ENCODE measurements around the gene CRABP2. TPM values are rescaled to one million over a fixed set of nuclear protein-coding genes. Genes with fewer than 3 reads are reported as not detected.

Gene CRABP2
- total RNA-seq (2014; rRNA removed; shearing (Covaris generic)): 0.43 and 0.85 TPM in 2 replicates

GRCh38 chr1:156705321-156705917 lies at the start of gene CRABP2:
TSS of gene CRABP2 (minus strand) at chr1:156705583. CDS start at chr1:156705446, 137 bp downstream.
- Histone ChIP-seq H3K4me3 (peak within 1 kb of the TSS; percentile 52), H3K9me3 (replicated peaks) (no peaks in the 10 kb centered on the region), H3K27me3 (peaks cover 18% of the 10 kb centered on the region), H3K27ac (no peak within 1 kb of the TSS), H3K36me3 (no peaks in the 10 kb centered on the region), H3K4me1 (peaks cover 25% of the 10 kb centered on the region)
- DNase-seq: no peak

DNA sequence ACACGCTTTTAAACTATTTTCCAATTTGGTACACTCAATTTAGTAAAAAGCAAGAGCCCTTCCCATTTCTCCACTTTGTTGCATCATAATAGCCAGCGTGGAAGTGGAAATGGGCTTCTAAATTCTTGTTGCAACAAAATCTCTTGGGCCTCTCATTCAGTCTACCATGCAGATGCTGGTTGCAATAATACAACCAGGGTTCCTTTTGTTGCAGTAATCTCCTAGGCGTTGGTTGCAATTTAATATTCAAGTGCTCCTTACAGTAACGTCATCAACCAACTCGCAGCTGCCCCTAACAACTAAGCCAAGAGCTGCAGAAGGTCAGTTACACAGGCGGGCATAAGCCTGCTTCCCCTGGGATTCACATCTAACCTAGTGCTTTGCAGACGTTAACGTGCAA lies 48.8 kb upstream of the CRABP2 start:
- H3K27me3 ChIP-seq: no peaks in the 10 kb centered on the region
- H3K4me1 ChIP-seq: peaks cover 14% of the 10 kb centered on the region
- peak; percentile 64 to 77 for DNase-seq
- H3K9me3 ChIP-seq (replicated peaks): no peaks in the 10 kb centered on the region
- no peaks in the 10 kb centered on the region for H3K36me3 ChIP-seq
- no peak overlapping the region for H3K27ac ChIP-seq
- H3K4me3 ChIP-seq: no peak overlapping the region

DNA sequence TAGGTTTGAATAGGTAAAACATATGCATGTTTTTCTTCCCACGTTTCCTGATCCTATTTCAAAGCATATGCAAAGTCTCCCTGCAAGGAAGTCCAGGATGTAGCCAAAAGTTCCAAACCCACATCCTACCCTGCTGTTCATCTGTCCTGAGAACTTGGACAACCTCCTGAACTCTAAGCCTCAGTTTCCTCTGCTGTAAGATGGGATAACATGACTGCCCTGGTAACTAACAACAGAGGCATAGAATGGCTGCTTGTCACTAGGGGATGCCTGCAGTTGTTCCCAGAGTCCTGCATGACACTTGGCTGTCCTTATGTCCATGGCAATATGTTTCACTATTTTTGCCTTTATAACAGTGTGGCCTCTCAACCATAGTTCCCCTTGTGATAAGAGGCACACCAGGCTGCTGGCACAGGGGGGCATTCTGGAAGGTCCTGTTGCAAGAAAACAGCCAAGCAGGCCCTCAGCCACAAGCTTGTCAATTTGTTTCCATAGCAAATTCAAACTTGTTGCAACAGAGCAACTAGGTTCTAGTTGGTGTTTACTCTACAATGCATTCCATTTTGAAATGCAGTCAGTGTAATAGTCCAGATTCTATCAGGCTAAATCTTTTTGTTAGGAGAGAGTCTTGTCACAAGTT lies 47.6 kb upstream of the CRABP2 start:
- Histone ChIP-seq H3K27ac (no peak overlapping the region; the same call in 1 of the 2 replicates), H3K36me3 (no peaks in the 10 kb centered on the region), H3K9me3 (replicated peaks) (no peaks in the 10 kb centered on the region), H3K27me3 (no peaks in the 10 kb centered on the region), H3K4me1 (peaks cover 26% of the 10 kb centered on the region), H3K4me3 (peak overlapping the region; percentile 94)
- no peak for DNase-seq

DNA sequence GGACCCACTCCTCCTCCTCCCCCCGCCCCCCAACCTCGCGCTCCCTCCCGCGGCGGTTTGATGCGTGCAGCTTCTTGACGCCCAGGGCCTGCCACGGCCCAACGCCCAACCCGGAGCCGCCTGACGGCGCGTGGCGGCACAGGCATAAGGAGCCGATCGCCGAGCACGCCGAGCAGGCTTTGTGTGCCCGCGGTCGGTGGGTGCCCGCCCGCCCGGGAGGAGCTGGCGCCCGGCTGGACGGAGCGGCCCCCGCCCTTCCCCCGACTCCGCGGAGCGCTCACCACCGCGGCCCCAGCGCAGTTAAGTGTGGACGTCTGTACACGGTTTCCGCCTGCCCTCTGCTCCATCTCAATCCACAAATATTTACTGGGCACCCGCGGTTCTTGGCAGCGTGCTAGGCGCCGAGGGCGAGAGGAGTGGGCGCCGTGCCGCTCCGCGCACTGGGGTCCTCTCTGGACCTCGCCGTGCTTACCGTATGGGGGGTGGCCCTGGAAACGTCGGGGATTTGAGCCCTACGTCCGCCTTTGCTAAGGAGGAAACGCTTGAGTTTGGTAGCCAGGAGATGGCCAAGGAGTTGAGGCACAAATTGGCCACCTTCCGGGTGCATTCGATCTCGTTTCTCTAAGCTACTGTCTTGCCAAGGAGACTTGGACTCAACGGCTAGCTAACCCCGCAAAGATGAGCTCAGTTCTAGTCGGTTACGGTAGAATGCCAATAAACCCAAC lies 46.5 kb upstream of the CRABP2 start:
- H3K9me3 ChIP-seq (replicated peaks): no peaks in the 10 kb centered on the region
- no peaks in the 10 kb centered on the region for H3K36me3 ChIP-seq
- H3K27ac ChIP-seq: peak overlapping the region; percentile 86
- peak overlapping the region; percentile 94 for H3K4me3 ChIP-seq
- peaks cover 34% of the 10 kb centered on the region for H3K4me1 ChIP-seq
- peak; percentile 95 to 97 for DNase-seq
- H3K27me3 ChIP-seq: no peaks in the 10 kb centered on the region

DNA sequence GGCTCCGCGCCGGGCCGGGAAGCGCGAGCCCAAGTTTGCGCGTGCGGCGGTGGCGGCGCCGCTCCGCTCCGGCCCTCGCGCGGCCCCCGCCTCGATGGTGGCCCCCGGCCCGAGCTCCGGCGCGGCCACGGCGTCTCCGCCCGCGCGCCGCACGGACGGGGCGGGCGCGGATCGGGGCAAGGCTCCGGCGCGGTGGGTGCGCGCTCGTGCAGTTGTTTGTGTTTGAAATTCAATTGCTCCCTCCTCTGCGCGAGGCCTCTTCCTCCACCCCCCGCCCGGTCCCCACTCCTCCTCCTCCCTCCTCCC lies 46.0 kb upstream of the CRABP2 start, which contains the start of gene HDGF:
HDGF (minus strand) TSS at position 225 of the 306 bp plus-strand sequence. CDS start 246 bp downstream, outside the sequence.
- H3K27ac ChIP-seq: peak within 1 kb of the TSS; percentile 90
- no peak for DNase-seq
- H3K9me3 ChIP-seq (replicated peaks): no peaks in the 10 kb centered on the region
- H3K4me1 ChIP-seq: peaks cover 35% of the 10 kb centered on the region
- H3K27me3 ChIP-seq: no peaks in the 10 kb centered on the region
- H3K4me3 ChIP-seq: peak within 1 kb of the TSS; percentile 94
- no peaks in the 10 kb centered on the region for H3K36me3 ChIP-seq

DNA sequence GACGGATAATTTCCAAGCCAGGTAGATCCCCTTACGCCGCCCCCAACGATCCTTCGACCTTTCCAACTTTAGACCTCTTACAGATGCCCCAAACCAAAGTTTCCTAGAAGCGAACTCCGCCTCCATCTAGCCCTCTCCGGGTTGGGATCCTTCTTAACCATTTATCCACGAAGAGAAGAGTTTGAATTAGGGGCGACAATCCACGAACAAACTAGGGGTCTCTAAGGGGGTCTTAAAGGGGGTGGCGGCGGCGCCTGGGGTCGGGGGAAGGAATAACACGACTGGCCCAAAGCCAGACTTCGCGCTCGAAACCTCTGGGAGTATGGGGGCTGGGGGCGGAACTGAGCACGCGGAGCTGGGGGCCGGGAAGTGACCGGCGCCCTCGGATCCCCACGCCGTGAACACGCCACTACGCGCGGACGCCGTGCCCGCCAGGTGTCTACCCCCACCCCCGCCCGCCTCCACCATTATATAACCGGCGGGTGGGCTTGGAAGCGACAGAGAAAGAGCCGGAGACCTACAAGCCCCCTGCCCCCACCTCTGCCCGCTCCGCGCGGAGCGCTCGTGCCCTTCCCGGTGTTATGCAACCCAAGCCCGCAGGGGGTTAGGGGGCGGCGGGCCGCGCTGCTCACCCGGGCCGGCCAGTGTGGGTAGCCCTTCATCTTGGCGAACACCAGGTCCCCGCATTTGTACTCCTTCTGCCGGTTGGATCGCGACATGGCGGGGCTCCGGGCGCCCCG lies 45.5 kb upstream of the CRABP2 start:
- peaks cover 40% of the 10 kb centered on the region for H3K4me1 ChIP-seq
- no peaks in the 10 kb centered on the region for H3K27me3 ChIP-seq
- peak overlapping the region; percentile 90 for H3K27ac ChIP-seq
- H3K4me3 ChIP-seq: peak overlapping the region; percentile 94
- no peaks in the 10 kb centered on the region for H3K36me3 ChIP-seq
- peak; percentile 39 to 41 for DNase-seq
- no peaks in the 10 kb centered on the region for H3K9me3 ChIP-seq (replicated peaks)

GRCh38 chr1:156750191-156750672 lies 44.8 kb upstream of the CRABP2 start:
- no peak for DNase-seq
- H3K4me1 ChIP-seq: peaks cover 40% of the 10 kb centered on the region
- H3K4me3 ChIP-seq: peak overlapping the region; percentile 94

GRCh38 chr1:156749419-156750118 lies 44.2 kb upstream of the CRABP2 start:
- DNase-seq: no peak
- peak overlapping the region; percentile 94 for H3K4me3 ChIP-seq
- no peaks in the 10 kb centered on the region for H3K27me3 ChIP-seq
- peaks cover 40% of the 10 kb centered on the region for H3K4me1 ChIP-seq
- H3K9me3 ChIP-seq (replicated peaks): no peaks in the 10 kb centered on the region
- peaks cover 6% of the 10 kb centered on the region; the same call in 1 of the 2 replicates for H3K36me3 ChIP-seq
- H3K27ac ChIP-seq: no peak overlapping the region

More at GRCh38 chr1:156750191-156750672, 44.8 kb upstream of the CRABP2 start:
- Histone ChIP-seq H3K27ac (peak overlapping the region; percentile 90), H3K9me3 (replicated peaks) (no peaks in the 10 kb centered on the region), H3K27me3 (no peaks in the 10 kb centered on the region), H3K36me3 (peaks cover 3% of the 10 kb centered on the region; the same call in 1 of the 2 replicates)

DNA sequence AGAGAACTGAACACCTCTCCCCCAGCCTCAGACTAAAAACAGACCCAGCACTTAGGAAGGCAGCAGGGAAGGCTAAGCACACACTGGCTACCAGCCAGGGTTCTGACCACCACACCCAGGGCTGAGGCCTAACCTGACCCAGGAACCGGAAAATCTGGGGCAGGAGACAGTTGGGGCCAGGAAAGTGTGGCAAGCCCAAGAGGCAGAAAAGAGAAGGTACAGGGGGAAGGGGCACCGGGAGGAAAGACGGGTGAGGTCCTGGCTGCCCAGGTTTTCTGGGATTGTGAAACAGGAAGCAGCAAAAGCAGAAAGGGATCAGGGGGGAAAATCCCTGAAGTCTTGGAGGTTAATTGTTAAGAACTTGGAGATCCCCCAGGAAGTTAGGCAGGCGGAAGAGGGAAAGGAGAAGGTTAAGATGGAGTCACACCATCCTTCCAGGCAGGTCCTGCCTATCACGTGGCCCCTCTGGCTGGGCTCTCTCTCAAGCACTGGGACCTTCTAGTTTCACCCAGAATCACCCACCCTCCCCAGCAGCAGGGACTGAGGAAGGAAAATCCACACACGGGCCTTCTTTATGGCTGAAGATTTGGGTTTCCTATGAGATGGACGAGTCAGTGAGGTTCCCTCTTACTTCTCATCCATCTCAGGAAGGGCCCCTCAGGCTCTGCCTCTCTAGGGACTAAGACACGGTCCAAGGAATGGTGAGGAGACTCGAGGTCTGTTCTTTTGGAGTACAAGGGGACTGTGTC lies 43.5 kb upstream of the CRABP2 start:
- peaks cover 6% of the 10 kb centered on the region; the same call in 1 of the 2 replicates for H3K36me3 ChIP-seq
- peaks cover 37% of the 10 kb centered on the region for H3K4me1 ChIP-seq
- peak; percentile 22 to 34 for DNase-seq
- no peaks in the 10 kb centered on the region for H3K27me3 ChIP-seq
- H3K9me3 ChIP-seq (replicated peaks): no peaks in the 10 kb centered on the region
- H3K4me3 ChIP-seq: peak overlapping the region; percentile 15
- H3K27ac ChIP-seq: peak overlapping the region; percentile 100

GRCh38 chr1:156747742-156748669 lies 42.6 kb upstream of the CRABP2 start:
- H3K36me3 ChIP-seq: peaks cover 8% of the 10 kb centered on the region; the same call in 1 of the 2 replicates
- H3K9me3 ChIP-seq (replicated peaks): no peaks in the 10 kb centered on the region
- H3K4me1 ChIP-seq: peaks cover 37% of the 10 kb centered on the region
- peak overlapping the region; percentile 61 for H3K4me3 ChIP-seq
- H3K27ac ChIP-seq: peak overlapping the region; percentile 100
- DNase-seq: no peak
- no peaks in the 10 kb centered on the region for H3K27me3 ChIP-seq

GRCh38 chr1:156746728-156747631 lies 41.6 kb upstream of the CRABP2 start:
- peak; percentile 90 to 93 for DNase-seq
- H3K36me3 ChIP-seq: peaks cover 8% of the 10 kb centered on the region; the same call in 1 of the 2 replicates
- H3K9me3 ChIP-seq (replicated peaks): no peaks in the 10 kb centered on the region
- H3K27ac ChIP-seq: peak overlapping the region; percentile 100
- H3K27me3 ChIP-seq: no peaks in the 10 kb centered on the region
- peak overlapping the region; percentile 61 for H3K4me3 ChIP-seq
- peaks cover 33% of the 10 kb centered on the region for H3K4me1 ChIP-seq

GRCh38 chr1:156746406-156746727 lies 41.0 kb upstream of the CRABP2 start:
- peak overlapping the region; percentile 100 for H3K27ac ChIP-seq
- no peak for DNase-seq
- H3K9me3 ChIP-seq (replicated peaks): no peaks in the 10 kb centered on the region
- H3K4me1 ChIP-seq: peaks cover 37% of the 10 kb centered on the region
- H3K27me3 ChIP-seq: no peaks in the 10 kb centered on the region
- H3K4me3 ChIP-seq: peak overlapping the region; percentile 61; the same call in 1 of the 2 replicates
- H3K36me3 ChIP-seq: peaks cover 8% of the 10 kb centered on the region; the same call in 1 of the 2 replicates

Data from SJCRH30 (cell line).